GM18517 (cell line): ENCODE data around the gene SV2B.
"Not testable (repeated sequence)": the region's sequence is repeated elsewhere in the genome, so short reads cannot be mapped to it uniquely, and the experiment has no call there.

Source experiments
- ATAC-seq: cut with Tn5 transposase; IDR thresholded peaks from one replicate; pipeline ENCODE4 v1.9.1; 2021; ENCODE audit warnings: mild to moderate bottlenecking, moderate library complexity; ENCODE audit not compliant: unreplicated experiment

Gene SV2B, protein sequence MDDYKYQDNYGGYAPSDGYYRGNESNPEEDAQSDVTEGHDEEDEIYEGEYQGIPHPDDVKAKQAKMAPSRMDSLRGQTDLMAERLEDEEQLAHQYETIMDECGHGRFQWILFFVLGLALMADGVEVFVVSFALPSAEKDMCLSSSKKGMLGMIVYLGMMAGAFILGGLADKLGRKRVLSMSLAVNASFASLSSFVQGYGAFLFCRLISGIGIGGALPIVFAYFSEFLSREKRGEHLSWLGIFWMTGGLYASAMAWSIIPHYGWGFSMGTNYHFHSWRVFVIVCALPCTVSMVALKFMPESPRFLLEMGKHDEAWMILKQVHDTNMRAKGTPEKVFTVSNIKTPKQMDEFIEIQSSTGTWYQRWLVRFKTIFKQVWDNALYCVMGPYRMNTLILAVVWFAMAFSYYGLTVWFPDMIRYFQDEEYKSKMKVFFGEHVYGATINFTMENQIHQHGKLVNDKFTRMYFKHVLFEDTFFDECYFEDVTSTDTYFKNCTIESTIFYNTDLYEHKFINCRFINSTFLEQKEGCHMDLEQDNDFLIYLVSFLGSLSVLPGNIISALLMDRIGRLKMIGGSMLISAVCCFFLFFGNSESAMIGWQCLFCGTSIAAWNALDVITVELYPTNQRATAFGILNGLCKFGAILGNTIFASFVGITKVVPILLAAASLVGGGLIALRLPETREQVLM

GRCh38 chr15:91099995-91100813 lies at the start of gene SV2B:
SV2B (plus strand) TSS chr15:91100257; CDS start chr15:91226264, 126,007 bp downstream.
- peak; percentile 49 for ATAC-seq

DNA sequence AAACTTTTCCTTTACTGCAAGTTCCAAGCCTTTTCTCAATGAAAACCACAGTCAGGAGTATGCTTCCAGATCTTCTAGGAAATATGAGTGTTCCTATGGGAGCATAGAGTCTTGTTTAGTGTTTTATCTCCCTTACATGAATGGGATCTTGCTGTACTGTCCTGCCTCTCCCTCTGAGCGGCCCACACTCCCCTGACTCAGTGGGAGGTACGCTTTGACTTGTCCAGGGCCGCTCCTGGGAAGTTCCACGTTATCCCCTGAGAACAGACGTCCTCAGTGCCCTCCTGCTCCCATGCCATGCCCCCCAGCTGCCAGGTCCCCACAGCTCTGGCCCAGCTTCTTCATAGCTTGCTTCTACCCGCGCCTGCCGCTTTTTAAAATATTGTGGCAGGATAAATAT lies 48.8 kb upstream of the SV2B start:
- ATAC-seq, result no peak

- ATAC-seq, result no peak
These were observed 45.2 kb upstream of the SV2B start for GRCh38 chr15:91054816-91055215.

DNA sequence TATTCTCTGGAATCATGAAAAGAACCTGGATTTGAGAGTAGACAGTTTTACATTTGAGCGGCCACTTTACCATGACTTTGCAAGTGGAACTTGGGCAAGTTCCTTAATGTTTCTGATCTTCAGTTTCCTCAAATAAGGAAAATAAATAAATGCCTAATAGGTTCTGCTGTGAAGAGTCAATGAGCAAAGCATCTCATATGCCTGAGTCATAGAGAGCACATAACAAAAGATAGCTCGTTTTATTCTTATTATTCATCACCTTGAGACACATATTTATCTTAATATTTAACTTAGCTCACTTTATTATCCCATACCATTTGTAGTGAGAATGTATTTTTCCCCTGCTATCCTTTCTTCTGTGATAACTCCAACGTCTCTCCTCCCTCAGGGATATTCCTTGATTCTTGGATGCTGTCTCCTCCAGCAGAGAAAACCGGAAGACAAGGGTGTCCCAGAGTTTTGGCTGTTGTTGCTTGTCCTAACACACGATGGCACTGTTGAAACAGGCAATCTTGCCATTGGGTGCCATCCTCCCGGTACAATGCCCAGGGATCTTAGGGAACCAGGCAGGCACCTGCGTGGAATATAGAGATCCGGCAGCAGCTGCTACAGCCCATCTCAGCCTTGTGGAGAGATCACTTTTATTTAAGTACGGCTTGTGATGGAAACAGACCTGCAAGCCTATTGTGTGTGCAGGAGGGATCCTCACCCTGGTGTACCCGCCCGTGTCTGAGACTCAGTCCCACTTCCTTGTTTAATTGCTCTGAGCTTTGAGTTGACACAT lies 44.3 kb upstream of the SV2B start:
- no peak for ATAC-seq

GRCh38 chr15:91061230-91061629 lies 38.8 kb upstream of the SV2B start:
- ATAC-seq, result no peak

DNA sequence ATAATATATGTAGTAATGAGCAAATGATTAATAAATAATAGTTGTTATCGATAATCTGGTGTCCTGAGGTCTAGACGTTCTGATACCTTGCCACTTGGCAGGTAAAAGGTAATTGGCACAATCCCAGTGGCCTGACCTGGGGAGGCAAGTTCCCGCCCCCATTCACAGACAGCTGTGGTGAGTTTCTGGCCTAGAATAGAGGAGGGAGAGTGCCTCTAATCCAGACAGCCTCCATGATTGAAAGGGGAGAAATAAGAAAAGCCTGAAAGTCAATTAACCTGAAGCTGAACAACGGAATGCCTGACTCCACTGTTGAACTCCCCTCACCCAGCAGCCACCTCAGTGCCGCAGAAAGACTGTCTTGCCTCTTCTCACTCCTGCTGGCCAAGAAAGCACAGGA lies 38.1 kb upstream of the SV2B start:
- no peak for ATAC-seq

DNA sequence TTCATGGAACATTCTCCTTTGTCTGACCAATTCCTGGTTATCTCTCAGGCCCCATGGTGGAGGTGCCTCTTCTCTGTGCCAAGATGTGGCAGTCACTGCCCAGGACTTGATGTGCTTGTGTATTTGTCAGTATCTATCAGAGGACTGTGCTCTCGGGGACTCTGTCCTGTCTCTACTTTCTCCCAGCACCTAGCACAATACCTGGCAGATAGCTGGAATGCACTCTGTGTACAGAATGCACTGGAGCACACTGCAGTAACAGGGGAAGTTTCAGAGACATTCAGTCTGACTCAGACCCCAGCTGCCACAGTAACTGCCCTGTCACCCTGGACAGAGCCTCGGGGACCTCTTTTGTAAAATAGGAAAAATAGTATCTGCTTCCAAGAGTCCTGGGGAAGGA lies 34.6 kb upstream of the SV2B start:
- no peak for ATAC-seq

DNA sequence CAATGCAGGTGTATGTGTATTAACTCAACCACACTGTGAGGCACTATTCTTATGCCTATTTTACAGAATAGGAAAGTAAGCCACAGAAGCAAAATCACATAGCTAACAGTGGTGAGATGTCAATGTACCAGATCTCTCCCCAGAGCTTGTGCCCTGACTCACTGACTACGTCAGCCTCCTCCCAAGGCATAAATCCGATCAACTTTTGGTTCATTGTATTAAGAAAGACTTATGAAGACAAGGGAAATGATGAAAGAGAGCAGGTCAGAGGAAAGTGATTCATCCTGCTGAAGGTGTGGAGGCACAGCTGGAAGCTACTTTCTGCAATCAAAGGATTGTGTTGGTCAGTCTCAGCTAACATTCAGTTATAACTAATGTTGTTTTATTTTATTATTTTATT lies 33.0 kb upstream of the SV2B start:
- no peak for ATAC-seq

DNA sequence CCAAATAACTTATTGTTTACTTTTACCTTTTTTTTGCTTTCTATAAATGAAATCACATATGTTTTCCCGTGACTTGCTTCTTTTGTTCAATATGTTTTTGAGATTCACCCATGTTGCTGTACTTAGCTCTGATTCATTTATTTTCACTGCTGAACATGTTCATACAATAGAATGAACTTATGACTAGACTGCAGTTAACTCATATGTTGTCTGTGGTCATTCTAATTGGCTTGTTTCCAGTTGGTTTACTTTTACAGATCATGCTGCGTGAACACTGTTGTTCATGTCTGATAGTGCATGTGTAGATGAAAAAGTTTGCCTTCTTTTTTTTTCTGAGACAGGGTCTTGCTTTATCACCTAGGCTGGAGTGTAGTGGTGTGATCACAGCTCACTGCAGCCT lies 31.6 kb upstream of the SV2B start:
- ATAC-seq, result no peak

- ATAC-seq, result no peak
These were observed 31.1 kb upstream of the SV2B start for GRCh38 chr15:91068966-91069365.

DNA sequence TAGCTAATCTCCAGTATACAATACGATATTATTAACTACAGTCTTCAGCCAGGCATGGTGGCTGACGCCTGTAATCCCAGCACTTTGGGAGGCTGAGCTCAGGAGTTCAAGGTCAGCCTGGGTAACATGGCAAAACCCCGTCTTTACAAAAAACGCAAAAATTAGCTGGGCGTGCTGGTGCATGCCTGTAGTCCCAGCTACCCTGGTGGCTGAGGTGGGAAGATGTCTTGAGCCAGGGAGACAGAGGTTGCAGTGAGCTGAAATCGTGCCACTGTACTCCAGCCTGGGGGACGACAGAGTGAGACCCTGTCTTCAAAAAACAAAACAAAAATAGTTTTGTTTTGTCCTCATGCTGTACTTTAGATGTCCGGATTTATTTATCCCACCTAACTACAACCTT lies 29.2 kb upstream of the SV2B start:
- ATAC-seq, result no peak

- no peak for ATAC-seq
These were observed 27.9 kb upstream of the SV2B start for GRCh38 chr15:91072161-91072560.

GRCh38 chr15:91073077-91073476 lies 27.0 kb upstream of the SV2B start:
- ATAC-seq, result no peak

- ATAC-seq, result no peak
These were observed 26.3 kb upstream of the SV2B start for GRCh38 chr15:91073768-91074167.

DNA sequence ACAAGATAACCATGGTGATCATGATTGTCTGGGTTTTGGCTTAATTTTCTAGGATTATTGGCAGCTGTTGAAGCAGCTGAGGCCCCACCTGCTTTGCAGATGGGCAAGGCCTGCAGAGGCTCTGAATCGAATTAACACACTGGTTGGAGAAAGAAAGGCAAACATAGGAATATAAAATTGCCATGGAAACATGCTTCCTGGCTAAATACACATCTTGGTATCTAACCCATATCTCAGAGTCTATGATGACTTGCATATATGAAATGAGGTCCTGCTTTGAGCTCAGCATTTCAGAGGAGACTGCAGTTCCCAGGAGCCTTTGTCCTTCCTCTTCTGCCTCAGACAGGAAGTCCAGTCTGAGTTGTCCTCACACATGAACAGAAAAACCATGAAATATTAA lies 24.3 kb upstream of the SV2B start:
- no peak for ATAC-seq

DNA sequence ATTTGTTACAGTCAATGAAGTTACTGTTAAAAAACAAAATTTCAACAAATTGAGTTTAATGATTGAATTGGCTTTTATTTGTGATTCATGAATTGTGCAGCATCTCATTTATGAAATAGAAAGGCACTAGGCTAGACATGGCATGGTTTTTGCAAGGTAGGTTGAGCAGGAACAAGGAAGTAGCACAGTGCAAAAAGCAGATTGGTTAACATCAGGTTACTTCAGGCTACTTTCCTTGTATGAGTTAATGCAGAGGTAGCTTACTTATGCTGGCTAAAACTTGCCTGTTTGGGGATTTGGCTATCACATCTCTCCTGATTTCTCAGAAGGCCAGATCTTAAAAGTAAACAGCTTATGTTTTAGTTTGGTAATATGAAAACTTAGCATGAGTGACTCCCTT lies 23.0 kb upstream of the SV2B start:
- ATAC-seq, result no peak

GRCh38 chr15:91093866-91094265 lies 6.2 kb upstream of the SV2B start:
- not testable (repeated sequence) for ATAC-seq

DNA sequence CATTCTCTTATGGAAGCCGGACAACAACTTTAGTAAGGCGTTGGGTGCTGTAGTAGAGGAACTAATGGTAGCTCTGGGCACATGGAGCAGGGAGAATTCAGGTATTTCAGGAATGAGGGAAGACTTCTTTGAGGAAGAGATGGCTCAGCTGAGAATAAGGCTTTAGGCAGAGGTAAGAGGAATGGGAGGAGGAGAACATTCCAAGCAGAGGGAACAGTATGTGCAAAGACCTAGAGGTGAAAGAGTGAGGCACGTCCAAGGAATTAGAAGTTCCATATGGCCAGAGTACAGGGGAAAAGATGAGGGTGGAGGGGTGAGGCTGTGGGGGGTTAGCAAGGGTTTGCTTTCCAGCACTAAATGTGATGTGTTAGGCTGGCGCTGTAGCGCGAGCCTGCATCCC lies 1.6 kb upstream of the SV2B start:
- no peak for ATAC-seq

DNA sequence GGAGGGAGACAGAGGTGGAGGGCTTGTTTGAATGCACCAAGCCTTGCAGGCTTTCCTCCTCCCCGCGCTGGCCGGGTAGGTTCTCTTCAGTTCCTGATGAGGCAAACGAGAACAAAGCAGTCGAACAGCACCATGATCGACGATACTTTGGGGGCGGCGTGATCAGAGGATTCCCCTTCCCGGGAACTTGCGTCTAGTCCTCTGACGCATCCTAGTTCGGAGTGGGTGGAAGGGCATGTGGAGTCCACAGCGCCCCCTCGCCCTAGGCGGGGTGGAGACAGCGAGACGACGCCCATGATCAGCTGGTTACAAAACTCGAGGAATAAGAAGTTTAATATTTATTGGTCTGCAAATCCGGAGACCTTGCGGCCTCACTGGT lies 452 bp upstream of the SV2B start:
- no peak for ATAC-seq

GRCh38 chr15:91100814-91101607 lies 954 bp downstream of the SV2B start:
- ATAC-seq, result no peak
